Smooth muscle cell (in vitro differentiated cells): Measurements from ENCODE around the gene PANK1. TPM values are rescaled to one million over a fixed set of nuclear protein-coding genes. Genes with fewer than 3 reads are reported as not detected.

Experiments
- DNase-seq: peaks from one replicate; lab custom pipeline; 2025; ENCODE audit not compliant: unreplicated experiment; lab: John Stamatoyannopoulos, UW
- H2AFZ ChIP-seq: fragments of 200-600 bp; sonication (generic); 2 replicates; pipeline ENCODE4 v1.6.0; 2016; ENCODE audit warnings: antibody characterized with exemption, low read depth, mild to moderate bottlenecking
- H3F3A ChIP-seq: fragments of 200-600 bp; sonication (generic); 2 replicates; pipeline ENCODE4 v1.6.0; 2017; ENCODE audit warnings: antibody characterized with exemption, low read depth
- H3K27ac ChIP-seq: fragments of 200-600 bp; sonication (generic); 2 replicates; pipeline ENCODE4 v1.5.1; 2016; ENCODE audit warnings: low read depth, mild to moderate bottlenecking
- H3K27me3 ChIP-seq: fragments of 200-600 bp; sonication (generic); 2 replicates; pipeline ENCODE4 v1.6.1; 2016; ENCODE audit warnings: low read depth, mild to moderate bottlenecking
- H3K36me3 ChIP-seq: fragments of 200-600 bp; sonication (generic); 2 replicates; pipeline ENCODE4 v1.5.1; 2016; ENCODE audit warnings: low read depth
- H3K4me1 ChIP-seq: fragments of 200-600 bp; sonication (generic); 2 replicates; pipeline ENCODE4 v1.5.1; 2016; ENCODE audit warnings: low read depth
- H3K4me2 ChIP-seq: fragments of 200-600 bp; sonication (generic); 2 replicates; pipeline ENCODE4 v1.6.0; 2016; ENCODE audit warnings: mild to moderate bottlenecking
- H3K4me3 ChIP-seq: fragments of 200-600 bp; sonication (generic); 2 replicates; pipeline ENCODE4 v1.5.1; 2016; ENCODE audit warnings: mild to moderate bottlenecking
- H3K79me2 ChIP-seq: fragments of 200-600 bp; sonication (generic); 2 replicates; pipeline ENCODE4 v1.6.0; 2016; ENCODE audit warnings: low read depth, mild to moderate bottlenecking
- H3K9ac ChIP-seq: fragments of 200-600 bp; sonication (generic); 2 replicates; pipeline ENCODE4 v1.6.0; 2016; ENCODE audit warnings: low read depth
- H3K9me3 ChIP-seq: fragments of 200-600 bp; sonication (generic); replicated peaks from 2 replicates; pipeline ENCODE4 v1.5.1; 2016; ENCODE audit warnings: low read depth
- H4K20me1 ChIP-seq: fragments of 200-600 bp; sonication (generic); 2 replicates; pipeline ENCODE4 v1.6.0; 2016; ENCODE audit warnings: low read depth
- CTCF ChIP-seq: fragments of 200-600 bp; sonication (generic); IDR thresholded peaks from 2 replicates; pipeline ENCODE4 v1.5.1; 2017; ENCODE audit warnings: borderline replicate concordance, mild to moderate bottlenecking, antibody characterized with exemption; ENCODE audit not compliant: insufficient read depth, poor library complexity, severe bottlenecking
- WGBS: methylation state at CpG from one replicate; pipeline ENCODE4 v1.1.7; 2016; ENCODE audit warnings: low lambda C conversion rate; 5-methylcytosine and 5-hydroxymethylcytosine counted together
- polyA plus RNA-seq: library from polyadenylated mRNA; unstranded; fragments of >200 nt; fragmentation: Nextera tagmentation; extraction: Ambion mirVana; gene quantifications from 2 replicates; pipeline ENCODE4 v1.2.1, GENCODE V29; 2016
- total RNA-seq: library from RNA; depleted of rRNA; stranded (reverse); fragments of >200 nt; gene quantifications from 2 replicates; pipeline ENCODE4 v1.2.3, GENCODE V29; 2014

PANK1 gene
- total and polyA plus RNA-seq, 2 experiments from 2014 or later, result 8.6 to 14.1 TPM

GRCh38 chr10:89575031-89575430 is 70.0 kb downstream of the PANK1 start:
- no peak overlapping the region for H3K27ac ChIP-seq
- H3K27me3 ChIP-seq, result no peaks in the 10 kb centered on the region
- H3K36me3 ChIP-seq, result no peaks in the 10 kb centered on the region
- no peak for DNase-seq
- no peak overlapping the region for H3K9ac ChIP-seq
- H3K79me2 ChIP-seq, result no peaks in the 10 kb centered on the region
- no peak overlapping the region for H2AFZ ChIP-seq
- no peaks in the 10 kb centered on the region for H4K20me1 ChIP-seq
- no peak overlapping the region for H3K4me3 ChIP-seq
- no peaks in the 10 kb centered on the region for H3F3A ChIP-seq
- H3K9me3 ChIP-seq, result no peaks in the 10 kb centered on the region
- no peak overlapping the region for H3K4me2 ChIP-seq
- TF ChIP-seq CTCF, result no peak
- H3K4me1 ChIP-seq, result no peaks in the 10 kb centered on the region

DNA sequence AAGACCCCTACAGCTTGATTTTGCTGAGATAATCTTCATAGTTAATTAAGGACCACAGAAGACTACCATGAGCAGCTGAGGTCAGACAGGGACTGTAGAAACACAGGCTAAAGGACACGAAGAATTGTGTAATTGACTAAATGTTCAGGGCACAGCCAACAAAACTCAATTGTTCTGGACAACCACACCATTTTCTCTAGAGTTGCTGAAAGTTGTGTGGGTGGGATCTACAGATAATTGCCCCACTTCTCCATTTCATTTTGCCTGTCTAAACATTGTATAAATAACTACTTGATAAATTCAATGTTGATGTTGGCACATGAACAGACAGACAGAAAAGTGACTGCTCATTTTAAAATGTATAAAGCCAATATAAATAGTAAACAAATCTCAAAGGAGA is 70.7 kb downstream of the PANK1 start:
- Histone ChIP-seq H3K4me3 (no peak overlapping the region), H3K79me2 (no peaks in the 10 kb centered on the region), H3K27me3 (no peaks in the 10 kb centered on the region), H3K4me2 (no peak overlapping the region), H2AFZ (no peak overlapping the region), H3K27ac (no peak overlapping the region), H3K36me3 (no peaks in the 10 kb centered on the region), H4K20me1 (no peaks in the 10 kb centered on the region), H3K9ac (no peak overlapping the region), H3K9me3 (no peaks in the 10 kb centered on the region), H3F3A (no peaks in the 10 kb centered on the region), H3K4me1 (no peaks in the 10 kb centered on the region)
- 74% methylated on average over 1 of the region's 1 CpG for WGBS
- no peak for TF ChIP-seq CTCF
- DNase-seq, result no peak

GRCh38 chr10:89567576-89568245 is 77.3 kb downstream of the PANK1 start:
- Histone ChIP-seq H3K79me2 (no peaks in the 10 kb centered on the region), H3K4me3 (no peak overlapping the region), H3K27me3 (no peaks in the 10 kb centered on the region), H4K20me1 (no peaks in the 10 kb centered on the region), H3K27ac (no peak overlapping the region), H3K9ac (no peak overlapping the region), H3K9me3 (no peaks in the 10 kb centered on the region), H3K4me1 (no peaks in the 10 kb centered on the region), H2AFZ (no peak overlapping the region), H3F3A (no peaks in the 10 kb centered on the region), H3K4me2 (no peak overlapping the region), H3K36me3 (no peaks in the 10 kb centered on the region)
- DNase-seq, result no peak
- no peak for TF ChIP-seq CTCF
- WGBS, result 81% methylated on average over 3 of the region's 3 CpGs

GRCh38 chr10:89566992-89567391 is 78.0 kb downstream of the PANK1 start:
- Histone ChIP-seq H3K79me2 (no peaks in the 10 kb centered on the region), H3K27ac (no peak overlapping the region), H3K9ac (no peak overlapping the region), H3K4me1 (no peaks in the 10 kb centered on the region), H3K4me2 (no peak overlapping the region), H3F3A (no peaks in the 10 kb centered on the region), H3K36me3 (no peaks in the 10 kb centered on the region), H4K20me1 (no peaks in the 10 kb centered on the region), H2AFZ (no peak overlapping the region), H3K27me3 (no peaks in the 10 kb centered on the region), H3K4me3 (no peak overlapping the region), H3K9me3 (no peaks in the 10 kb centered on the region)
- TF ChIP-seq CTCF, result no peak
- DNase-seq, result no peak
- WGBS, result 70% methylated on average over 3 of the region's 3 CpGs
